Keratinocyte (primary cell): ENCODE data around the gene SC5D. TPM values are rescaled to one million over a fixed set of nuclear protein-coding genes. Genes with fewer than 3 reads are reported as not detected.

Experiments
- DNase-seq: peaks from one replicate; pipeline ENCODE4 v3.0.0-alpha.2; 2011; ENCODE audit warnings: low read depth, missing footprints, low spot score
- FAIRE-seq: peaks from 2 replicates; lab custom pipeline; 2011; peaks lifted over from hg19 to GRCh38; lab: Jason Lieb, UNC
- H2AFZ ChIP-seq: 2 replicates; pipeline ENCODE4 v1.6.0; 2012; ENCODE audit warnings: low read length, control low read depth, inconsistent platforms; ENCODE audit not compliant: control insufficient read depth
- H3K27ac ChIP-seq: 2 replicates; pipeline ENCODE4 v1.5.1; 2011; ENCODE audit warnings: low read length; ENCODE audit not compliant: control insufficient read depth, insufficient read depth
- H3K27me3 ChIP-seq: 3 replicates; pipeline ENCODE4 v1.6.0; 2011; ENCODE audit warnings: low read length; ENCODE audit not compliant: control insufficient read depth, insufficient read depth; ENCODE audit errors: extremely low read depth
- H3K36me3 ChIP-seq, 2 experiments: 2 replicates in 1 of 2; 3 replicates in 1 of 2; pipeline ENCODE4 v1.5.1; 2011; ENCODE audit warnings: low read length in 2 of 2, mild to moderate bottlenecking in 1 of 2; ENCODE audit not compliant: control insufficient read depth in 2 of 2, insufficient read depth in 2 of 2; ENCODE audit errors: extremely low read depth in 1 of 2
- H3K4me1 ChIP-seq: 3 replicates; pipeline ENCODE4 v1.5.1; 2011; ENCODE audit warnings: low read length; ENCODE audit not compliant: control insufficient read depth, insufficient read depth; ENCODE audit errors: extremely low read depth
- H3K4me2 ChIP-seq: 3 replicates; pipeline ENCODE4 v1.6.0; 2011; ENCODE audit warnings: low read depth, low read length; ENCODE audit not compliant: control insufficient read depth, insufficient read depth; ENCODE audit errors: extremely low read depth
- H3K4me3 ChIP-seq, 3 experiments: fragments of 200-600 bp in 1 of 3; sonication (generic) in 1 of 3; 2 replicates in 2 of 3; 3 replicates in 1 of 3; pipeline ENCODE4 v1.5.1; 2011 to 2016; ENCODE audit warnings: low read length in 3 of 3, mild to moderate bottlenecking in 3 of 3, control low read depth in 2 of 3, inconsistent platforms in 1 of 3, low read depth in 1 of 3, mixed read lengths in 1 of 3, mixed run types in 1 of 3, moderate library complexity in 1 of 3; ENCODE audit not compliant: control insufficient read depth in 2 of 3, insufficient read depth in 2 of 3; ENCODE audit errors: extremely low read depth in 1 of 3
- H3K79me2 ChIP-seq: 2 replicates; pipeline ENCODE4 v1.6.0; 2012; ENCODE audit warnings: low read length; ENCODE audit not compliant: control insufficient read depth, insufficient read depth
- H3K9ac ChIP-seq: 3 replicates; pipeline ENCODE4 v1.6.0; 2011; ENCODE audit warnings: low read length; ENCODE audit not compliant: control insufficient read depth, insufficient read depth; ENCODE audit errors: extremely low read depth
- H3K9me1 ChIP-seq: 3 replicates; pipeline ENCODE4 v1.6.0; 2011; ENCODE audit warnings: low read length; ENCODE audit not compliant: control insufficient read depth, insufficient read depth; ENCODE audit errors: extremely low read depth
- H3K9me3 ChIP-seq: 2 replicates; pipeline ENCODE4 v1.5.1; 2012; ENCODE audit warnings: low read depth, low read length; ENCODE audit not compliant: control insufficient read depth
- H4K20me1 ChIP-seq: 3 replicates; pipeline ENCODE4 v1.6.0; 2011; ENCODE audit warnings: low read length; ENCODE audit not compliant: control insufficient read depth, insufficient read depth; ENCODE audit errors: extremely low read depth
- CTCF ChIP-seq, 3 experiments: IDR thresholded peaks in 1 of 3; conservative IDR thresholded peaks in 1 of 3; optimal IDR thresholded peaks in 1 of 3; 2 replicates in 2 of 3; 3 replicates in 1 of 3; pipeline versions ENCODE3 to v1.5.1; 2011; ENCODE audit warnings: low read length in 3 of 3, mild to moderate bottlenecking in 3 of 3, moderate library complexity in 2 of 3, control low read depth in 1 of 3, inconsistent platforms in 1 of 3; ENCODE audit not compliant: insufficient read depth in 2 of 3; ENCODE audit errors: extremely low read depth in 1 of 3
- EZH2 ChIP-seq: IDR thresholded peaks from one replicate; pipeline ENCODE4 v1.6.1; 2012; ENCODE audit warnings: inconsistent platforms, mild to moderate bottlenecking, low read length, moderate library complexity
- dilution Hi-C: fragments of 300-500 bp; cut with MboI; formaldehyde crosslinking; loops from one replicate; pipeline ENCODE4 v1.7.0; 2020; ENCODE audit warnings: low sequenced_read_pairs; ENCODE audit not compliant: extremely low pct_ligation_motif_present
- polyA plus RNA-seq, 5 experiments: library from polyadenylated mRNA; depleted of rRNA in 3 of 5; stranded (reverse) in 3 of 5; stranded (forward) in 1 of 5; unstranded in 1 of 5; fragments of >200 nt; gene quantifications; 1 replicate in 1 of 5; 2 replicates in 3 of 5; 3 replicates in 1 of 5; pipeline versions ENCODE4 v1.2.1 to v1.2.3, GENCODE V29; 2011 to 2012; ENCODE audit warnings: missing spikeins in 2 of 5, low read depth in 1 of 5, low replicate concordance in 1 of 5

SC5D gene
- polyA plus RNA-seq, 1 donor (not counting 4 experiments of a cell fraction or from before 2014, with no cell fraction given), result 273 TPM

GRCh38 chr11:121354192-121354591 is 61.6 kb downstream of the SC5D start:
- Histone ChIP-seq H3K27ac (no peak overlapping the region), H3K4me1 (no peaks in the 10 kb centered on the region), H3K4me2 (no peak overlapping the region), H3K79me2 (no peaks in the 10 kb centered on the region), H3K4me3 (no peak overlapping the region), H3K9me3 (no peaks in the 10 kb centered on the region), H3K36me3 (no peaks in the 10 kb centered on the region), H3K9ac (no peak overlapping the region), H2AFZ (no peak overlapping the region), H3K9me1 (no peaks in the 10 kb centered on the region), H4K20me1 (no peaks in the 10 kb centered on the region), H3K27me3 (peaks cover 8% of the 10 kb centered on the region)
- FAIRE-seq (no peak), DNase-seq (no peak)
- TF ChIP-seq CTCF (optimal IDR thresholded peaks at IDR 0.05 in 1 of 3, IDR thresholded peaks at IDR 0.05 in 1 of 3, conservative IDR thresholded peaks at IDR 0.05 in 1 of 3; ENCODE audit: extremely low read depth in 1 of 3, insufficient read depth in 2 of 3, low read length in 3 of 3) (no peak), EZH2 (no peak)
- dilution Hi-C loops, result no loop called here

GRCh38 chr11:121356357-121356756 is 63.8 kb downstream of the SC5D start:
- Histone ChIP-seq H3K4me3 (no peak overlapping the region), H2AFZ (no peak overlapping the region), H3K79me2 (no peaks in the 10 kb centered on the region), H3K27ac (no peak overlapping the region), H4K20me1 (no peaks in the 10 kb centered on the region), H3K36me3 (no peaks in the 10 kb centered on the region), H3K4me2 (no peak overlapping the region), H3K27me3 (peaks cover 12% of the 10 kb centered on the region), H3K9ac (no peak overlapping the region), H3K9me1 (no peaks in the 10 kb centered on the region), H3K9me3 (no peaks in the 10 kb centered on the region), H3K4me1 (no peaks in the 10 kb centered on the region)
- dilution Hi-C loops, result no loop called here
- FAIRE-seq, result no peak
- TF ChIP-seq CTCF (optimal IDR thresholded peaks at IDR 0.05 in 1 of 3, IDR thresholded peaks at IDR 0.05 in 1 of 3, conservative IDR thresholded peaks at IDR 0.05 in 1 of 3; ENCODE audit: extremely low read depth in 1 of 3, insufficient read depth in 2 of 3, low read length in 3 of 3) (no peak), EZH2 (no peak)
- no peak for DNase-seq

Other genes with a start within 250 kb of the SC5D start
- 0.10 to 0.21 TPM (median 0.17 TPM) in 3 replicates for gene TECTA, start 191.5 kb upstream of the SC5D start, polyA plus RNA-seq
- 38.9 to 81.8 TPM (median 46.1 TPM) in 3 replicates for gene SORL1, start 159.5 kb downstream of the SC5D start, polyA plus RNA-seq